NCI-H128 (cell line): Measurements from ENCODE around the gene PIP4K2B.

Source experiments
- DNase-seq: peaks from one replicate; lab custom pipeline; 2025; ENCODE audit not compliant: unreplicated experiment; lab: John Stamatoyannopoulos, UW

PIP4K2B gene

GRCh38 chr17:38779965-38780752, 19.2 kb downstream of the PIP4K2B start:
- DNase-seq = no peak

- no peak for DNase-seq
Observed at GRCh38 chr17:38777641-38778250, 21.6 kb downstream of the PIP4K2B start.

- DNase-seq = no peak
Observed at GRCh38 chr17:38773258-38773657, 26.1 kb downstream of the PIP4K2B start.

GRCh38 chr17:38768417-38768816, 30.9 kb downstream of the PIP4K2B start:
- no peak for DNase-seq

GRCh38 chr17:38766341-38766740, 33.0 kb downstream of the PIP4K2B start:
- DNase-seq = no peak

- no peak for DNase-seq
Observed at GRCh38 chr17:38762231-38762630, 37.1 kb downstream of the PIP4K2B start.

GRCh38 chr17:38761612-38762011, 37.7 kb downstream of the PIP4K2B start:
- no peak for DNase-seq

- DNase-seq = no peak
Observed at GRCh38 chr17:38753071-38753506, 46.3 kb downstream of the PIP4K2B start.

- peak; percentile 91 for DNase-seq
Observed at GRCh38 chr17:38752308-38753070, 46.9 kb downstream of the PIP4K2B start, which contains the start of gene PSMB3. Gene PSMB3, plus strand, starts transcription at chr17:38752741. Its CDS starts 86 bp downstream, at chr17:38752827.

DNA sequence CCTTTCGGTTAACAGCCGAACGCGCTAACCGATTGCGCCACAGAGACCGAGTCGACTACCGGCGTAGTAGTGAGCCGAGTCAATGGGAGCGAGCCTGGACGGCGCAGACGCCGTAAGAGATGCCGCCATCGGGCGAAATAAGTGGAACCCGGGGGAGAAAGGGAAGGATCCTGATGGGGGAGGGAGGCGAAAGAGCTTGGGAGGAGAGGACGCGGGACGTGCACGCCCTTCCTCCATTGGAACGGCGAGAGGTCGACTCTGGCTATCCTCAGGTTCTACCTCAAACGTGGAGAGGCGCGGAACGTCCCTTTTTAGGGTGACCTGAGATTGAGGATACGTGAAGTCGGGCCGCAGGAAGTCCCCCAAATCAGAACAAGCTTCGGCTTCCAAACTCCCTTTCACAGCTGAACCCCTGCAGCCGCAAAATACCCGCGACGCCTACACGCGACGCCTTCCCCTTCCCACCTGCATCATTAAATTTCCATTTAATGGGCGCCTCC, 47.5 kb downstream of the PIP4K2B start:
- peak; percentile 53 for DNase-seq

- no peak for DNase-seq
Observed at GRCh38 chr17:38751144-38751807, 48.1 kb downstream of the PIP4K2B start.

- no peak for DNase-seq
Observed at GRCh38 chr17:38750312-38751121, 48.8 kb downstream of the PIP4K2B start.

- DNase-seq = no peak
Observed at GRCh38 chr17:38750044-38750311, 49.4 kb downstream of the PIP4K2B start.

DNA sequence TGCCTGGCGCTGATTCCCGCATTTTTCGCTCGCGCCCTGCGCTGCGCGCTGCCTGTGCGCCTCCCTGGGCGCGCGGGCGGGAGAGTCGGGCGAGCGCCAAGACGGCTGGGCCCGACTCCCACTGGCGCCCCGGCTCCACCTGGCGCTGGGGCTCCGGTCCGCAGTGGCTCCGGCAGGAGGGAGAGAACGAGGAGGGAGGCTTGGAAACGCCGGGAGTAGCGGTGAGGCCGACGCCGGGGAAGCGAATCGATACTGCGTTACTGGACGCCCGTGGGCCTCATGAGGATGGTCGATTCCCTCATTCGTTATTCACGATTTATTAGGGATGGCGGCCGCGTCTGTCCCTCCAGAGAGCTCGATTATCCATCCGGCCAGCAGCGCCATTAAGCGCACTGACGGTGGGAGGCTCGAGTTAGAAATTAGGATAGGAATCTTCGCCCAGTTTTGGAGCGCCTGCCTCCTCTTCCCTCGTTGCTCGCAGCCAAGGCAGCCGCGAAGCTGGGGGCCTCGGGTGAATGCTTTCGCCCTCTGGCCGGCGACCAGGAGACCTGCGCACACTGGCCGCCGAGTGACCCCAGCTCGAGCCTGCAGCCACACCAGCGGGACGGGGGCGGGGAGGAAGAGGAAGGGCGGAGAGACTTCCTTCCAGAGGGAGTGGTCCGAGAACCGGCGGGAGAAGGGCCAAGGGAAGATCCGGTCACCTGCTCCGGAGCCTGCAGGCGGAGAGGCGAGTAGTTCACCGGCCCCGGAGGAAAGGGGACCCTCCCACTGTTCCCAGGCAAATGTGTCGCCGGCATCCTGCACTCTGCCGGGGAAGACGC, 49.9 kb downstream of the PIP4K2B start:
- no peak for DNase-seq

GRCh38 chr17:38748892-38749222, 50.5 kb downstream of the PIP4K2B start:
- no peak for DNase-seq

DNA sequence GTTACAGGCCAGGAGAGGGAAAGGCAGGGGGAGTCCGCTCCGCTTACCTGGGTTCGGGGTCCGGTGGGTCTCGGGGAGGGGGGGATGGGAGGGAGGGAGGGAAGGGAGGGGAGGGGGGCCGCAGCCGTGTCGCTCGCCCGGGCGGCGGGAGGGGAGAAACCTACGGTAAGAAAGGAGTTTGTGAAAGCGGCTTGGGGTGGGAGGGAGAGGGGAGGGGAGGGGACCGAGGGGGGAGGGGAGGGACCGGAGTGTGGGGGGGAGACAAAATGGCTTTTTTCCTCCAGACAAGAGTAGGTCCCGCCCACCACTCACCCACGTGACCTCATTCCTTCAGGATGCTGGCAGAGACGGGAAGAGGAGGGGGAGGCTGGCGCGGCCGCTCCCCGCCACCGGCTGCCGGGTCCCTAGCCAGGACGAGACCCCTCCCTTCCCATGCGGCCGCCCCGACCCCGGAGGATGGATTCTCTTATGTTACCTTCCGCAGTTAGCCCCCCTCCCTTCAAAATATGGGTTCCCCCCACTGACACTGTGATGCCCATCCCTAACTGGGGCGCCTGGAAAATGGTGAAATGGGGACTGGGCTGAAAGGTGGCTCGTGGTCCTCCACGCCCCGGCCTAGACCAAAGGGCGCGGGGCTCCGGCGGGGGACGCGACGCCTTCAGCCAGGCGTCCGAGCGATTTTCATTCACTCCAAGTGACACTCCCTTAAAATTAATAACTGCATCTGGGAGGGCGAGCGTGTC, 51.0 kb downstream of the PIP4K2B start, which contains the start of gene PCGF2:
Gene PCGF2 (minus strand): TSS at position 188 of the 743 bp plus-strand sequence. CDS start 7,934 bp downstream, outside the sequence.
- no peak for DNase-seq

DNA sequence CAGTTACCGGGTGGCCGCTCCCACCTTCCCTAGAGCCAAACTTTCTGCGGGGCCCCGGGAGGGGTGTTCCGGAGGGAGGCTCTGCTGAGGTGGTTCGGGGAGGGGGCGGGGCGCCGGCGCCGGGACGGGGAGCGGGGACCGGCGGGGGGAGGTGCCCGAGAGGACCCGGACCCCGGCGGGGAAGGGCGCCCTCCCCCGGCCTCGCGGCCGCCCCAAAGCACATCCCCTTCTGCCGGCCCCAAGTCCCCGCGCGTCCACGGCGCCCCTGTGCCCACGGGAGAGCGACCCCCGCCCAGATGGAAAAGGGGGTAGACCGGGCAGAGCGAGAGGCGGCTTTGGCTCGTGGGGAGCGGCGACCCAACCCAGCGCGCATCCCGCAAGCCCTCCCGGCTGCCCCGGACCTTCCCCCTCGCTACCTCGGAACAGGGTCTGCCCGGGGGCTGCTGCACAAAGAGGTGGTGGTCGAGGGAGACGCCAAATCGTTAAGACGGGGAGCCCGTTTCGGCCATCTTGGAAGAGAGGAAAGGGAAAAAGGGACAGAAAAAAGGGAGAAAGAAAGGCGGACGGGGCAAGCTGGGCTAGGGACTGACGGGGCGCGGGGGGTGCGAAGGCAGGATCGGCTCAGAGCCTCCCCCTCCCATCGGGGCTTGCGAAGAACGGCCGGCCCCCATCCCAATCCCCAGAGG, 51.8 kb downstream of the PIP4K2B start:
- no peak for DNase-seq

DNA sequence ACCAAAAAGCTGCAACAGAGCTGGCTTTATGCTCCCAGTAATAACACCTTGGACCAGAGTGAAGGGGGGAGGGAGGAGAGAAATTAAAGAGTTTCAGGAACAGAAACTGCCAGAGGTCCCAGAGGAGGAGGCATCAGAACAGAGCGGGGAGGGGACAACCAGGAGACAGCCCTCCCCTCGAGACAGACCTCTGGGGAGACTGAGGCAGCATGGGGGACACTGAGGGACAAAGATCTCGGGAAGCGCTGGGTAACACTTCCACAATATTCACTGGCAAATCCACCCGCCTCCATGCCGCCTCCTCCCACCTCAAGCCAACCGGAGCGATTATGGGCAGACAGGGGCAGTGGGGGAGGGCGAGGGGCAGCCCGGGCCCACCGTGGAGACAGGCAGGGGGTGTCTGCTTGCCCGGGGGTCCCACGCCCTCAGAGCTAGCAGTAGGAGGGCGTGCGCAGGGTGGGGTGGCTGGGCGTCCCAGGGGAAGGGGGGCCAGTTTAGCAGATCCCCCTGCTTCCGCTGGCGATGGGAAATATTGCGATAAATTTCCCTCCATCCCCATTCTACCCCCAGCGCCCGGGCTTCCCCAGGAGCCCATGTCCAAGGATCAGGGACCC, 52.4 kb downstream of the PIP4K2B start:
- no peak for DNase-seq
